Measurements from ENCODE around the gene CCDC170.

Gene CCDC170

GRCh38 chr6:151551223-151551857, 57.5 kb downstream of the CCDC170 start:
- no peak overlapping the region for H3K4me3 ChIP-seq (ENCODE audit: low read depth, low read length)
- no peak for TF ChIP-seq CTCF (conservative IDR thresholded peaks at IDR 0.05; ENCODE audit: low read depth, low read length)
- peak; percentile 2 for DNase-seq (ENCODE audit: low read depth)

- DNase-seq (ENCODE audit: low read depth) = no peak
- no peak for TF ChIP-seq CTCF (conservative IDR thresholded peaks at IDR 0.05; ENCODE audit: low read depth, low read length)
Observed at GRCh38 chr6:151553416-151554165, 59.8 kb downstream of the CCDC170 start.

GRCh38 chr6:151561238-151561637, 67.4 kb downstream of the CCDC170 start:
- DNase-seq (ENCODE audit: low read depth) = peak; percentile 7
- no peak overlapping the region for H3K4me3 ChIP-seq (ENCODE audit: low read depth, low read length)
- no peak for TF ChIP-seq CTCF (conservative IDR thresholded peaks at IDR 0.05; ENCODE audit: low read depth, low read length)

More at GRCh38 chr6:151553416-151554165, 59.8 kb downstream of the CCDC170 start:
- H3K4me3 ChIP-seq (ENCODE audit: low read depth, low read length) = no peak overlapping the region

- no peak for TF ChIP-seq CTCF (conservative IDR thresholded peaks at IDR 0.05; ENCODE audit: low read depth, low read length)
- no peak overlapping the region for H3K4me3 ChIP-seq (ENCODE audit: low read depth, low read length)
- no peak for DNase-seq (ENCODE audit: low read depth)
Observed at GRCh38 chr6:151564654-151565053, 70.8 kb downstream of the CCDC170 start.

- TF ChIP-seq CTCF (conservative IDR thresholded peaks at IDR 0.05; ENCODE audit: low read depth, low read length) = no peak
- DNase-seq (ENCODE audit: low read depth) = no peak
- no peak overlapping the region for H3K4me3 ChIP-seq (ENCODE audit: low read depth, low read length)
Observed at GRCh38 chr6:151565940-151566339, 72.1 kb downstream of the CCDC170 start.

- H3K4me3 ChIP-seq (ENCODE audit: low read depth, low read length) = no peak overlapping the region
- DNase-seq (ENCODE audit: low read depth) = no peak
- TF ChIP-seq CTCF (conservative IDR thresholded peaks at IDR 0.05; ENCODE audit: low read depth, low read length) = no peak
Observed at GRCh38 chr6:151566557-151566956, 72.7 kb downstream of the CCDC170 start.

- DNase-seq (ENCODE audit: low read depth) = no peak
- no peak overlapping the region for H3K4me3 ChIP-seq (ENCODE audit: low read depth, low read length)
- TF ChIP-seq CTCF (conservative IDR thresholded peaks at IDR 0.05; ENCODE audit: low read depth, low read length) = no peak
Observed at GRCh38 chr6:151576633-151577032, 82.8 kb downstream of the CCDC170 start.

All from choroid plexus epithelial cell (primary cell).